Prostate gland (tissue), 2 donors: ENCODE data around the gene CXCR1.

Experiments
- CTCF ChIP-seq, 4 experiments: fragments of 200-600 bp in 2 of 4; fragments of 450-650 bp in 2 of 4; sonication (generic) in 2 of 4; IDR thresholded peaks; 1 replicate in 3 of 4; 2 replicates in 1 of 4; pipeline ENCODE4 v1.5.1; 2016 to 2019; ENCODE audit warnings: antibody characterized with exemption in 4 of 4, mild to moderate bottlenecking in 2 of 4, moderate library complexity in 2 of 4
- POLR2A ChIP-seq: fragments of 450-650 bp; IDR thresholded peaks from one replicate; pipeline ENCODE4 v1.6.1; 2016; ENCODE audit warnings: antibody characterized with exemption, mild to moderate bottlenecking
- POLR2AphosphoS5 ChIP-seq: sonication (generic); formaldehyde crosslinking; IDR thresholded peaks from one replicate; pipeline ENCODE4 v1.6.1; 2017; ENCODE audit warnings: antibody characterized with exemption

- no peak for TF ChIP-seq CTCF (IDR thresholded peaks at IDR 0.05)
- no peak for TF ChIP-seq POLR2AphosphoS5
- no peak for TF ChIP-seq POLR2A
Measured at GRCh38 chr2:218130822-218131221, 35.9 kb downstream of the CXCR1 start.
